GM21529 (cell line): ENCODE data around the gene OSTC.
"Not testable (repeated sequence)": the region's sequence is repeated elsewhere in the genome, so short reads cannot be mapped to it uniquely, and the experiment has no call there.

Source experiments
- ATAC-seq: cut with Tn5 transposase; IDR thresholded peaks from one replicate; pipeline ENCODE4 v1.9.1; 2021; ENCODE audit not compliant: unreplicated experiment

Gene OSTC

GRCh38 chr4:108709722-108710121 is 59.3 kb downstream of the OSTC start:
- no peak for ATAC-seq

- not testable (repeated sequence) for ATAC-seq
These were observed 60.2 kb downstream of the OSTC start for GRCh38 chr4:108710578-108710977.

GRCh38 chr4:108714880-108715279 is 64.5 kb downstream of the OSTC start:
- ATAC-seq = no peak

- no peak for ATAC-seq
These were observed 65.9 kb downstream of the OSTC start for GRCh38 chr4:108716340-108716739.

GRCh38 chr4:108717386-108717785 is 67.0 kb downstream of the OSTC start:
- no peak for ATAC-seq
